HL-60 (cell line): ENCODE measurements around the gene HIF3A.

Experiments used
- DNase-seq, 2 experiments: peaks; one replicate each; pipeline ENCODE4 v3.0.0-alpha.2; 2010 to 2020; ENCODE audit warnings: low read depth in 1 of 2, low spot score in 1 of 2
- H3K27ac ChIP-seq: fragments of 250-450 bp; sonication (Bioruptor Pico); replicated peaks from 2 replicates; pipeline ENCODE4 v1.5.1; 2020; ENCODE audit warnings: mild to moderate bottlenecking, moderate library complexity
- H3K27me3 ChIP-seq: fragments of 250-450 bp; sonication (Bioruptor Pico); 2 replicates; pipeline ENCODE4 v1.5.1; 2021; ENCODE audit warnings: mild to moderate bottlenecking, moderate library complexity; ENCODE audit not compliant: insufficient read depth, poor library complexity, severe bottlenecking
- H3K4me3 ChIP-seq: replicated peaks from 2 replicates; pipeline ENCODE4 v1.5.1; 2011; ENCODE audit warnings: mild to moderate bottlenecking, control low read depth, low read length; ENCODE audit not compliant: insufficient read depth
- GABPA ChIP-seq: IDR thresholded peaks from 2 replicates; pipeline ENCODE4 v1.6.1; 2012; ENCODE audit warnings: low read depth
- POLR2AphosphoS5 ChIP-seq: IDR thresholded peaks from 2 replicates; pipeline ENCODE4 v1.6.1; 2012; ENCODE audit warnings: low read depth
- REST ChIP-seq: IDR thresholded peaks from 2 replicates; pipeline ENCODE4 v1.6.1; 2012; ENCODE audit warnings: low read depth; ENCODE audit not compliant: insufficient replicate concordance
- SPI1 ChIP-seq: IDR thresholded peaks from 2 replicates; pipeline ENCODE4 v1.6.1; 2012; ENCODE audit warnings: low read depth, mild to moderate bottlenecking, borderline replicate concordance
- TF ChIP-seq, protein P1 (sequence below): IDR thresholded peaks from one replicate; pipeline ENCODE4 v1.5.1; 2011; ENCODE audit warnings: low read length, control low read depth, inconsistent platforms; ENCODE audit not compliant: insufficient read depth

HIF3A gene

DNA sequence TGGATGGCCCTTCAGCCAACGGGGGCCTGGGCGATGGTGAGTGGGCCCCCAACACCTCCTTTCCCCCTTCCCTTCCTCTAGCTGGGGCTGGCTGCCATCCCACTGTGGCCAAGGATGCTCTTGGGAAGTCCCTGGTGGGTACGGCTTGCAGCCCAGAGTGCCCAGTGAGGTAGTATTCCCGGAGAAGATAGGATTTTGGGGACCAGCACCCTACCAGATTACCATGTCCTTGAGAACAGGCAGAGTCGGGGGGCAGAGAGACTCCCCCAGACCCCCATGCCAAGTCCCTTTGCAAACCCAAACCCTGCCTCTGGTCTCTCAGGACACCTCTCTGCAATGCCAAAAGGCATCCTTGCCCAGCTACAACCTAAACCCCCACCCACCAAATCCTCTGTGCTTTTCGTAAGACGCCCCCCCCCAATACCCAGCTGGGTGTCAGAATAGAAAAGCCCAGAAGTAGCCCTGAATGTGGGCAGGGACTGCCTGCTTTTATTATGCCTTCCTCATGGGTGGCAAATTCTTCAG lies 1.7 kb downstream of the HIF3A start:
- H3K27me3 ChIP-seq = peaks cover 10% of the 10 kb centered on the region
- TF ChIP-seq SPI1 (no peak), REST (no peak), GABPA (no peak), POLR2AphosphoS5 (no peak)
- TF ChIP-seq, protein P1, sequence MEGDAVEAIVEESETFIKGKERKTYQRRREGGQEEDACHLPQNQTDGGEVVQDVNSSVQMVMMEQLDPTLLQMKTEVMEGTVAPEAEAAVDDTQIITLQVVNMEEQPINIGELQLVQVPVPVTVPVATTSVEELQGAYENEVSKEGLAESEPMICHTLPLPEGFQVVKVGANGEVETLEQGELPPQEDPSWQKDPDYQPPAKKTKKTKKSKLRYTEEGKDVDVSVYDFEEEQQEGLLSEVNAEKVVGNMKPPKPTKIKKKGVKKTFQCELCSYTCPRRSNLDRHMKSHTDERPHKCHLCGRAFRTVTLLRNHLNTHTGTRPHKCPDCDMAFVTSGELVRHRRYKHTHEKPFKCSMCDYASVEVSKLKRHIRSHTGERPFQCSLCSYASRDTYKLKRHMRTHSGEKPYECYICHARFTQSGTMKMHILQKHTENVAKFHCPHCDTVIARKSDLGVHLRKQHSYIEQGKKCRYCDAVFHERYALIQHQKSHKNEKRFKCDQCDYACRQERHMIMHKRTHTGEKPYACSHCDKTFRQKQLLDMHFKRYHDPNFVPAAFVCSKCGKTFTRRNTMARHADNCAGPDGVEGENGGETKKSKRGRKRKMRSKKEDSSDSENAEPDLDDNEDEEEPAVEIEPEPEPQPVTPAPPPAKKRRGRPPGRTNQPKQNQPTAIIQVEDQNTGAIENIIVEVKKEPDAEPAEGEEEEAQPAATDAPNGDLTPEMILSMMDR = no peak
- DNase-seq = no peak
- H3K4me3 ChIP-seq = no peak overlapping the region
- H3K27ac ChIP-seq = no peak overlapping the region

DNA sequence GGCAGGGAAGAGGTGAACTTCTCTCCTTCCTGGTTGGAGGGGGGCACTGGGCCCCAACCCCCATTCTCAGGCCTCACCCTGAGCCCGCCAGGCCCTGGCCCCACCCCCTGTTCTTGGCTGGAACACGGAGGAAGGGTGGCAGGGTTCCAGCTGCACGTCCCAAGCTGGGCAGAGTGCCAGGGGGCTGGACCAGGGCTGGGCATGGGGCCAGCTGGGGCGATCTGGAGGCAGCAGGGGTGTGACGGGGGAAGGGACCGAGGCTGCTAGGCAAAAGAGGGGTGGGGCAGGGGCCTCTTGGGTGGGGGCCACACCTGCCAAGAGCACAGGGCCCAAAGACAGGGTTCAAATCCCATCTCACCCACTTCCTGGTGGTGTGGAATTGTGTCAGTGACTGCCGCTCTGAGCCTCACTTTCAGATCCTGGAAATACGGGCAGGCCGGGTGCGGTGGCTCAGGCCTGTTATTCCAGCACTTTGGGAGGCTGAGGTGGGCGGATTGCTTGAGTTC lies 2.2 kb downstream of the HIF3A start:
- H3K27ac ChIP-seq = no peak overlapping the region
- peak; percentile 70 to 74 for DNase-seq
- no peak overlapping the region for H3K4me3 ChIP-seq
- H3K27me3 ChIP-seq = peaks cover 10% of the 10 kb centered on the region
- TF ChIP-seq REST = no peak
- TF ChIP-seq POLR2AphosphoS5 = peak; percentile 54; the same call in 1 of the 2 replicates
- TF ChIP-seq SPI1 = no peak
- no peak for TF ChIP-seq GABPA
- TF ChIP-seq, protein P1 = no peak

- H3K27ac ChIP-seq = no peak overlapping the region
- TF ChIP-seq SPI1 = no peak
- TF ChIP-seq REST = no peak
- TF ChIP-seq, protein P1 = no peak
- TF ChIP-seq POLR2AphosphoS5 = no peak
- TF ChIP-seq GABPA = no peak
- H3K4me3 ChIP-seq = no peak overlapping the region
- DNase-seq = peak; percentile 30 to 47
- H3K27me3 ChIP-seq = peaks cover 10% of the 10 kb centered on the region
These were observed 2.9 kb downstream of the HIF3A start for GRCh38 chr19:46299695-46300094.
